Esophagus muscularis mucosa (tissue), 4 donors: ENCODE results near the gene FBXO34.

Source experiments
- EP300 ChIP-seq: sonication (generic); formaldehyde crosslinking; IDR thresholded peaks from one replicate; pipeline ENCODE4 v1.6.1; 2017; ENCODE audit warnings: antibody characterized with exemption
- POLR2A ChIP-seq: fragments of 450-650 bp; IDR thresholded peaks from one replicate; pipeline ENCODE4 v1.6.1; 2017; ENCODE audit warnings: antibody characterized with exemption, moderate library complexity, mild to moderate bottlenecking, low read depth
- TF ChIP-seq, protein P1 (sequence below), 3 experiments: fragments of 200-600 bp in 2 of 3; fragments of 450-650 bp in 1 of 3; sonication (generic) in 2 of 3; IDR thresholded peaks; one replicate each; pipeline ENCODE4 v1.5.1; 2017 to 2019; ENCODE audit warnings: antibody characterized with exemption in 3 of 3, mild to moderate bottlenecking in 2 of 3, moderate library complexity in 1 of 3

- TF ChIP-seq, protein P1, sequence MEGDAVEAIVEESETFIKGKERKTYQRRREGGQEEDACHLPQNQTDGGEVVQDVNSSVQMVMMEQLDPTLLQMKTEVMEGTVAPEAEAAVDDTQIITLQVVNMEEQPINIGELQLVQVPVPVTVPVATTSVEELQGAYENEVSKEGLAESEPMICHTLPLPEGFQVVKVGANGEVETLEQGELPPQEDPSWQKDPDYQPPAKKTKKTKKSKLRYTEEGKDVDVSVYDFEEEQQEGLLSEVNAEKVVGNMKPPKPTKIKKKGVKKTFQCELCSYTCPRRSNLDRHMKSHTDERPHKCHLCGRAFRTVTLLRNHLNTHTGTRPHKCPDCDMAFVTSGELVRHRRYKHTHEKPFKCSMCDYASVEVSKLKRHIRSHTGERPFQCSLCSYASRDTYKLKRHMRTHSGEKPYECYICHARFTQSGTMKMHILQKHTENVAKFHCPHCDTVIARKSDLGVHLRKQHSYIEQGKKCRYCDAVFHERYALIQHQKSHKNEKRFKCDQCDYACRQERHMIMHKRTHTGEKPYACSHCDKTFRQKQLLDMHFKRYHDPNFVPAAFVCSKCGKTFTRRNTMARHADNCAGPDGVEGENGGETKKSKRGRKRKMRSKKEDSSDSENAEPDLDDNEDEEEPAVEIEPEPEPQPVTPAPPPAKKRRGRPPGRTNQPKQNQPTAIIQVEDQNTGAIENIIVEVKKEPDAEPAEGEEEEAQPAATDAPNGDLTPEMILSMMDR (IDR thresholded peaks at IDR 0.05), result no peak
- TF ChIP-seq EP300, result no peak
- no peak for TF ChIP-seq POLR2A
Observed at GRCh38 chr14:55238019-55238680, 33.1 kb upstream of the FBXO34 start.
